Activated B cell treated with CpG ODN at 0.5 μM for 24 hours (primary cell): ENCODE data around the gene ECT2L. TPM values are rescaled to one million over a fixed set of nuclear protein-coding genes. Genes with fewer than 3 reads are reported as not detected.

Experiments used
- ATAC-seq: fragments of 200-7000 bp; cut with Tn5 transposase; one replicate; pipeline ENCODE4 v1.10.0; 2021; ENCODE audit warnings: low read depth, mild to moderate bottlenecking, moderate library complexity
- CTCF ChIA-PET: fragments of 350-600 bp; sonication (Branson Sonifier 250); formaldehyde crosslinking; loops from one replicate; lab custom pipeline; 2021; ENCODE audit warnings: antibody characterized with exemption; lab: Charles Lee
- POLR2A ChIA-PET: fragments of 350-600 bp; sonication (Branson Sonifier 250); formaldehyde crosslinking; loops from one replicate; lab custom pipeline; 2021; ENCODE audit warnings: antibody characterized with exemption; lab: Charles Lee
- DNase-seq: peaks from one replicate; pipeline ENCODE4 v3.0.0; 2022
- H3K27ac Mint-ChIP-seq: one replicate; pipeline ENCODE4 v1.8.0; 2020; ENCODE audit warnings: mixed read lengths
- H3K27me3 Mint-ChIP-seq: one replicate; pipeline ENCODE4 v1.8.0; 2021; ENCODE audit warnings: mixed read lengths
- H3K36me3 Mint-ChIP-seq: one replicate; pipeline ENCODE4 v1.8.0; 2021; ENCODE audit warnings: low read depth, mixed read lengths
- H3K4me1 Mint-ChIP-seq: one replicate; pipeline ENCODE4 v1.8.0; 2021; ENCODE audit warnings: mixed read lengths
- H3K4me3 Mint-ChIP-seq: one replicate; pipeline ENCODE4 v1.8.0; 2020; ENCODE audit warnings: mild to moderate bottlenecking, mixed read lengths
- H3K9me3 Mint-ChIP-seq: one replicate; pipeline ENCODE4 v1.8.0; 2020; ENCODE audit warnings: mixed read lengths
- CTCF ChIP-seq: fragments of 200-600 bp; IDR thresholded peaks from one replicate; pipeline ENCODE4 v1.8.0; 2022; ENCODE audit warnings: antibody characterized with exemption, mild to moderate bottlenecking
- intact Hi-C: fragments of 100-400 bp; cut with micrococcal nuclease; formaldehyde crosslinking; loops from one replicate; pipeline ENCODE4 v1.15.1; 2024
- total RNA-seq: library from RNA; stranded (reverse); gene quantifications from 2 replicates; pipeline ENCODE4 v1.2.3, GENCODE V29; 2022

Gene ECT2L
- total RNA-seq, 1 donor from 2014 or later, result not detected

GRCh38 chr6:138787138-138787537 is 8.7 kb upstream of the ECT2L start:
- DNase-seq (no peak), ATAC-seq (no peak)
- Mint-ChIP-seq H3K27me3 (no peaks in the 10 kb centered on the region), H3K27ac (no peak overlapping the region), H3K9me3 (no peaks in the 10 kb centered on the region), H3K36me3 (peaks cover 71% of the 10 kb centered on the region), H3K4me1 (no peaks in the 10 kb centered on the region), H3K4me3 (no peak overlapping the region)
- ChIA-PET POLR2A (no interaction called here), CTCF (no interaction called here)
- TF ChIP-seq CTCF, result no peak
- intact Hi-C loops, result no loop called here

- CTCF ChIA-PET, result no interaction called here
- no peak overlapping the region for H3K4me3 Mint-ChIP-seq
- no peak for TF ChIP-seq CTCF
- no peaks in the 10 kb centered on the region for H3K4me1 Mint-ChIP-seq
- POLR2A ChIA-PET, result no interaction called here
- intact Hi-C loops, result no loop called here
- no peaks in the 10 kb centered on the region for H3K9me3 Mint-ChIP-seq
- peaks cover 11% of the 10 kb centered on the region for H3K27me3 Mint-ChIP-seq
- ATAC-seq, result no peak
- peaks cover 19% of the 10 kb centered on the region for H3K36me3 Mint-ChIP-seq
- H3K27ac Mint-ChIP-seq, result no peak overlapping the region
- DNase-seq, result no peak
These were observed 884 bp downstream of the ECT2L start for GRCh38 chr6:138796771-138797170.

- peaks cover 8% of the 10 kb centered on the region for H3K36me3 Mint-ChIP-seq
- peaks cover 11% of the 10 kb centered on the region for H3K27me3 Mint-ChIP-seq
- ChIA-PET CTCF (no interaction called here), POLR2A (no interaction called here)
- no peak overlapping the region for H3K27ac Mint-ChIP-seq
- intact Hi-C loops, result no loop called here
- TF ChIP-seq CTCF, result no peak
- no peak overlapping the region for H3K4me3 Mint-ChIP-seq
- no peaks in the 10 kb centered on the region for H3K9me3 Mint-ChIP-seq
- DNase-seq, result no peak
- H3K4me1 Mint-ChIP-seq, result no peaks in the 10 kb centered on the region
- ATAC-seq, result no peak
These were observed 2.0 kb downstream of the ECT2L start for GRCh38 chr6:138797806-138798446.

GRCh38 chr6:138800377-138801150 is 4.7 kb downstream of the ECT2L start:
- TF ChIP-seq CTCF, result no peak
- peaks cover 3% of the 10 kb centered on the region for H3K27me3 Mint-ChIP-seq
- no peaks in the 10 kb centered on the region for H3K36me3 Mint-ChIP-seq
- DNase-seq (no peak), ATAC-seq (no peak)
- no peaks in the 10 kb centered on the region for H3K4me1 Mint-ChIP-seq
- no peak overlapping the region for H3K27ac Mint-ChIP-seq
- H3K4me3 Mint-ChIP-seq, result no peak overlapping the region
- POLR2A ChIA-PET, result no interaction called here
- H3K9me3 Mint-ChIP-seq, result no peaks in the 10 kb centered on the region
- CTCF ChIA-PET, result no interaction called here
- intact Hi-C loops, result no loop called here

- Mint-ChIP-seq H3K36me3 (no peaks in the 10 kb centered on the region), H3K4me3 (no peak overlapping the region), H3K4me1 (peaks cover 12% of the 10 kb centered on the region), H3K9me3 (no peaks in the 10 kb centered on the region), H3K27me3 (no peaks in the 10 kb centered on the region), H3K27ac (no peak overlapping the region)
- CTCF ChIA-PET, result no interaction called here
- intact Hi-C loops, result no loop called here
- TF ChIP-seq CTCF, result no peak
- POLR2A ChIA-PET, result no interaction called here
- DNase-seq (no peak), ATAC-seq (no peak)
These were observed 7.4 kb downstream of the ECT2L start for GRCh38 chr6:138803331-138803730.
